BE2C (cell line): Measurements from ENCODE around the gene ETF1.

Source experiments
- DNase-seq: peaks from one replicate; pipeline ENCODE4 v3.0.0-alpha.2; 2020
- H3K27me3 ChIP-seq: fragments of 250-450 bp; sonication (Bioruptor Pico); 2 replicates; pipeline ENCODE4 v1.5.1; 2020; ENCODE audit warnings: mild to moderate bottlenecking
- H3K36me3 ChIP-seq: fragments of 250-450 bp; sonication (Bioruptor Pico); 2 replicates; pipeline ENCODE4 v1.5.1; 2020; ENCODE audit warnings: mild to moderate bottlenecking
- H3K4me1 ChIP-seq: fragments of 250-450 bp; sonication (Bioruptor Pico); 2 replicates; pipeline ENCODE4 v1.5.1; 2020
- H3K4me3 ChIP-seq: 2 replicates; pipeline ENCODE4 v1.5.1; 2011; ENCODE audit warnings: low read depth, low read length
- H3K9me3 ChIP-seq: fragments of 250-450 bp; sonication (Bioruptor Pico); 2 replicates; pipeline ENCODE4 v1.5.1; 2020
- TF ChIP-seq, protein P1 (sequence below): IDR thresholded peaks from 2 replicates; pipeline ENCODE4 v1.5.1; 2012; ENCODE audit warnings: mild to moderate bottlenecking, low read depth, low read length

The ETF1 gene

GRCh38 chr5:138528744-138529469, 14.1 kb downstream of the ETF1 start:
- Histone ChIP-seq H3K4me1 (no peaks in the 10 kb centered on the region), H3K36me3 (peaks cover 52% of the 10 kb centered on the region), H3K27me3 (no peaks in the 10 kb centered on the region), H3K4me3 (no peak overlapping the region), H3K9me3 (no peaks in the 10 kb centered on the region)
- TF ChIP-seq, protein P1, sequence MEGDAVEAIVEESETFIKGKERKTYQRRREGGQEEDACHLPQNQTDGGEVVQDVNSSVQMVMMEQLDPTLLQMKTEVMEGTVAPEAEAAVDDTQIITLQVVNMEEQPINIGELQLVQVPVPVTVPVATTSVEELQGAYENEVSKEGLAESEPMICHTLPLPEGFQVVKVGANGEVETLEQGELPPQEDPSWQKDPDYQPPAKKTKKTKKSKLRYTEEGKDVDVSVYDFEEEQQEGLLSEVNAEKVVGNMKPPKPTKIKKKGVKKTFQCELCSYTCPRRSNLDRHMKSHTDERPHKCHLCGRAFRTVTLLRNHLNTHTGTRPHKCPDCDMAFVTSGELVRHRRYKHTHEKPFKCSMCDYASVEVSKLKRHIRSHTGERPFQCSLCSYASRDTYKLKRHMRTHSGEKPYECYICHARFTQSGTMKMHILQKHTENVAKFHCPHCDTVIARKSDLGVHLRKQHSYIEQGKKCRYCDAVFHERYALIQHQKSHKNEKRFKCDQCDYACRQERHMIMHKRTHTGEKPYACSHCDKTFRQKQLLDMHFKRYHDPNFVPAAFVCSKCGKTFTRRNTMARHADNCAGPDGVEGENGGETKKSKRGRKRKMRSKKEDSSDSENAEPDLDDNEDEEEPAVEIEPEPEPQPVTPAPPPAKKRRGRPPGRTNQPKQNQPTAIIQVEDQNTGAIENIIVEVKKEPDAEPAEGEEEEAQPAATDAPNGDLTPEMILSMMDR: no peak
- DNase-seq: no peak

GRCh38 chr5:138528208-138528607, 14.8 kb downstream of the ETF1 start:
- no peak for DNase-seq
- TF ChIP-seq, protein P1: no peak
- no peak overlapping the region for H3K4me3 ChIP-seq
- no peaks in the 10 kb centered on the region for H3K27me3 ChIP-seq
- peaks cover 50% of the 10 kb centered on the region for H3K36me3 ChIP-seq
- H3K4me1 ChIP-seq: no peaks in the 10 kb centered on the region
- H3K9me3 ChIP-seq: no peaks in the 10 kb centered on the region

DNA sequence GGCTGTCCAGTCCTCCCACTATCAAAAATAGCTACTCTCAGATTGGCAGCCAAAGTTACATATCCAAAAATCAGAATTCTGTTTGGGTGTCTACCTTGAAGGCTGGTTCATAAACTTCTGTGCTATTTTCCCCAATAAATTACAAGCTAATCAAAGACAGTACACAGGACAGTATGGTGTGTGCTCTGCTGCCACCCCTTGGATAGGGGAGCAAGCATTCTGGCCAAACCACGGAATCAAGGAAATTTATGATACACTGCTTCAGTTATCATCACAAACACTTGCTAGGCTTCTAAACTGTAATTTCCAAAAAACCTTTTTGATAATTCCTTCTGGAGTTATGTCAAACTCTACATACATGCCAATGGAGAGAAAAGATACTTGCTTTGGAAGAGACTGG, 15.9 kb downstream of the ETF1 start:
- no peak for DNase-seq
- H3K9me3 ChIP-seq: no peaks in the 10 kb centered on the region
- peaks cover 43% of the 10 kb centered on the region for H3K36me3 ChIP-seq
- H3K4me1 ChIP-seq: no peaks in the 10 kb centered on the region
- TF ChIP-seq, protein P1: no peak
- H3K4me3 ChIP-seq: no peak overlapping the region
- no peaks in the 10 kb centered on the region for H3K27me3 ChIP-seq

DNA sequence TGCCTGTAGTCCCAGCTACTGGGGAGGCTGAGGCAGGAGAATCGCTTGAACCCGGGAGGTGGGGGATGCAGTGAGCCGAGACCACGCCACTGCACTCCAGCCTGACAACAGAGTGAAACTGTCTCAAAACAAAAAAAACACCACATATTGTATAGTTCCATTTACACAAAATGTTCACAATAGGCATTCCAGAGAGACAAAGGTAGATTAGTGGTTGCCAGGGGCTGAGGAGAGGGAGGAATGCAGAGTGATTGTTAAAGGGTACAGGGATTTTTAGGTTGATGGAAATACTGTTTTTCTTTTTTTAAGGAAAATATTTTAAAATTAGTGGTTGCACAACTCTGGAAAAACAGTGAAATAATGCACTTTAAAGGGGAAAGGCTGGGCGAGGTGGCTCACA, 19.6 kb downstream of the ETF1 start:
- Histone ChIP-seq H3K27me3 (no peaks in the 10 kb centered on the region), H3K4me1 (no peaks in the 10 kb centered on the region), H3K36me3 (peaks cover 27% of the 10 kb centered on the region), H3K4me3 (no peak overlapping the region), H3K9me3 (no peaks in the 10 kb centered on the region)
- no peak for DNase-seq
- TF ChIP-seq, protein P1: no peak

GRCh38 chr5:138520971-138521370, 22.1 kb downstream of the ETF1 start:
- no peaks in the 10 kb centered on the region for H3K27me3 ChIP-seq
- no peak for DNase-seq
- H3K36me3 ChIP-seq: peaks cover 45% of the 10 kb centered on the region
- TF ChIP-seq, protein P1: no peak
- H3K4me3 ChIP-seq: no peak overlapping the region
- H3K4me1 ChIP-seq: no peaks in the 10 kb centered on the region
- no peaks in the 10 kb centered on the region for H3K9me3 ChIP-seq

GRCh38 chr5:138517437-138517836, 25.6 kb downstream of the ETF1 start:
- Histone ChIP-seq H3K4me3 (no peak overlapping the region), H3K9me3 (no peaks in the 10 kb centered on the region), H3K36me3 (peaks cover 64% of the 10 kb centered on the region), H3K27me3 (no peaks in the 10 kb centered on the region), H3K4me1 (no peaks in the 10 kb centered on the region)
- TF ChIP-seq, protein P1: no peak
- DNase-seq: no peak
